Liver (tissue), 9 donors: Measurements from ENCODE around the gene SLC38A10. TPM values are rescaled to one million over a fixed set of nuclear protein-coding genes. Genes with fewer than 3 reads are reported as not detected.

Source experiments
- DNase-seq: peaks from one replicate; pipeline ENCODE4 v3.0.0-alpha.2; 2017; ENCODE audit warnings: low spot score
- H3K27ac ChIP-seq, 2 donors: one replicate each; pipeline ENCODE4 v1.7.0; 2013; ENCODE audit warnings: inconsistent platforms in 2 of 2, low read length in 2 of 2, control low read depth in 1 of 2, low read depth in 1 of 2, mild to moderate bottlenecking in 1 of 2
- H3K27me3 ChIP-seq, 4 donors: one replicate each; pipeline versions ENCODE4 v1.6.1 to v1.7.0; 2013; ENCODE audit warnings: low read length in 3 of 4, inconsistent platforms in 1 of 4, mild to moderate bottlenecking in 1 of 4, moderate library complexity in 1 of 4; ENCODE audit not compliant: control insufficient read depth in 4 of 4, insufficient read depth in 4 of 4
- H3K36me3 ChIP-seq, 4 donors: one replicate each; pipeline versions ENCODE4 v1.6.1 to v1.7.0; 2013; ENCODE audit warnings: low read length in 3 of 4, mild to moderate bottlenecking in 3 of 4, low read depth in 1 of 4, moderate library complexity in 1 of 4; ENCODE audit not compliant: control insufficient read depth in 4 of 4, insufficient read depth in 3 of 4
- H3K4me1 ChIP-seq, 4 donors: one replicate each; pipeline versions ENCODE4 v1.6.1 to v1.7.0; 2013; ENCODE audit warnings: low read length in 3 of 4, mild to moderate bottlenecking in 3 of 4, moderate library complexity in 1 of 4; ENCODE audit not compliant: control insufficient read depth in 4 of 4, insufficient read depth in 4 of 4
- H3K4me3 ChIP-seq, 3 donors: one replicate each; pipeline versions ENCODE4 v1.6.1 to v1.7.0; 2013; ENCODE audit warnings: low read length in 3 of 3, control low read depth in 1 of 3, low read depth in 1 of 3, mild to moderate bottlenecking in 1 of 3
- H3K9ac ChIP-seq, 2 donors: one replicate each; pipeline ENCODE4 v1.7.0; 2013; ENCODE audit warnings: low read length in 2 of 2, mild to moderate bottlenecking in 2 of 2, moderate library complexity in 2 of 2, control low read depth in 1 of 2, low read depth in 1 of 2
- H3K9me3 ChIP-seq, 4 donors: one replicate each; pipeline versions ENCODE4 v1.6.1 to v1.7.0; 2013; ENCODE audit warnings: low read length in 3 of 4; ENCODE audit not compliant: control insufficient read depth in 4 of 4
- EGR1 ChIP-seq, 2 donors: IDR thresholded peaks; 2 replicates each; pipeline ENCODE4 v1.6.1; 2016 to 2018; ENCODE audit warnings: antibody characterized with exemption in 2 of 2, low read depth in 2 of 2
- FOXA1 ChIP-seq: IDR thresholded peaks from 2 replicates; pipeline ENCODE4 v1.6.1; 2016; ENCODE audit warnings: antibody characterized with exemption
- FOXA2 ChIP-seq: IDR thresholded peaks from 2 replicates; pipeline ENCODE4 v1.6.1; 2016; ENCODE audit warnings: antibody characterized with exemption
- GABPA ChIP-seq, 2 donors: IDR thresholded peaks in 1 of 2; conservative IDR thresholded peaks in 1 of 2; 2 replicates each; pipeline ENCODE4 v1.6.1; 2016; ENCODE audit warnings: antibody characterized with exemption in 2 of 2, mild to moderate bottlenecking in 1 of 2, moderate library complexity in 1 of 2
- HNF4A ChIP-seq, 2 donors: conservative IDR thresholded peaks; 2 replicates each; pipeline ENCODE4 v1.6.1; 2016; ENCODE audit warnings: antibody characterized with exemption in 2 of 2, mild to moderate bottlenecking in 2 of 2
- JUND ChIP-seq, 2 donors: IDR thresholded peaks; 2 replicates each; pipeline ENCODE4 v1.6.1; 2016; ENCODE audit warnings: antibody characterized with exemption in 2 of 2
- NR2F2 ChIP-seq: IDR thresholded peaks from 2 replicates; pipeline ENCODE4 v1.6.1; 2016; ENCODE audit warnings: antibody characterized with exemption
- RAD21 ChIP-seq, 2 donors: IDR thresholded peaks; 2 replicates each; pipeline ENCODE4 v1.6.1; 2016; ENCODE audit warnings: antibody characterized with exemption in 2 of 2, mild to moderate bottlenecking in 2 of 2
- RXRA ChIP-seq, 2 donors: IDR thresholded peaks; 2 replicates each; pipeline ENCODE4 v1.6.1; 2017 to 2018; ENCODE audit warnings: antibody characterized with exemption in 2 of 2, mild to moderate bottlenecking in 1 of 2
- SP1 ChIP-seq: IDR thresholded peaks from 2 replicates; pipeline ENCODE4 v1.6.1; 2018; ENCODE audit warnings: antibody characterized with exemption, mild to moderate bottlenecking
- TAF1 ChIP-seq: conservative IDR thresholded peaks from 2 replicates; pipeline ENCODE4 v1.6.1; 2016; ENCODE audit warnings: antibody characterized with exemption, mild to moderate bottlenecking
- YY1 ChIP-seq: IDR thresholded peaks from 2 replicates; pipeline ENCODE4 v1.6.1; 2016; ENCODE audit warnings: antibody characterized with exemption, mild to moderate bottlenecking
- WGBS: extraction: QIAGEN DNeasy Blood & Tissue Kit; methylation state at CpG from one replicate; pipeline ENCODE4 v1.1.7; 2013; 5-methylcytosine and 5-hydroxymethylcytosine counted together
- polyA plus RNA-seq, 2 donors: library from polyadenylated mRNA; stranded (reverse) in 1 of 2; unstranded in 1 of 2; fragments of 200-250 nt in 1 of 2; fragments of >200 nt in 1 of 2; fragmentation: Nextera tagmentation in 1 of 2; extraction: Ambion mirVana in 1 of 2; gene quantifications; one replicate each; pipeline versions ENCODE4 v1.2.1 to v1.2.3, GENCODE V29; 2013 to 2015
- total RNA-seq, 2 donors: library from RNA; depleted of rRNA; stranded (reverse); fragments of >200 nt; gene quantifications; one replicate each; pipeline ENCODE4 v1.2.3, GENCODE V29; 2014
- TF ChIP-seq, protein P1 (sequence below): IDR thresholded peaks from 2 replicates; pipeline ENCODE4 v1.6.1; 2016; ENCODE audit warnings: antibody characterized with exemption
- TF ChIP-seq, protein P2 (sequence below): IDR thresholded peaks from 2 replicates; pipeline ENCODE4 v1.6.1; 2016; ENCODE audit warnings: antibody characterized with exemption, mild to moderate bottlenecking
- TF ChIP-seq, protein P3 (sequence below): IDR thresholded peaks from 2 replicates; pipeline ENCODE4 v1.6.1; 2016; ENCODE audit warnings: antibody characterized with exemption
- TF ChIP-seq, protein P4 (sequence below): fragments of 150-350 bp; IDR thresholded peaks from 2 replicates; pipeline ENCODE4 v1.5.1; 2017; ENCODE audit warnings: improper control_type of control experiment, low read depth, low read length; ENCODE audit not compliant: missing input control
- TF ChIP-seq, protein P5 (sequence below): IDR thresholded peaks from 2 replicates; pipeline ENCODE4 v1.6.1; 2016; ENCODE audit warnings: antibody characterized with exemption
- donor health status: healthy.
- donor health status: healthy.
- donor health status: healthy.
- donor health status: healthy.
- donor health status: healthy.

The SLC38A10 gene
- total and polyA plus RNA-seq, 4 donors = 29.3 to 117 (median 54.7) TPM

DNA sequence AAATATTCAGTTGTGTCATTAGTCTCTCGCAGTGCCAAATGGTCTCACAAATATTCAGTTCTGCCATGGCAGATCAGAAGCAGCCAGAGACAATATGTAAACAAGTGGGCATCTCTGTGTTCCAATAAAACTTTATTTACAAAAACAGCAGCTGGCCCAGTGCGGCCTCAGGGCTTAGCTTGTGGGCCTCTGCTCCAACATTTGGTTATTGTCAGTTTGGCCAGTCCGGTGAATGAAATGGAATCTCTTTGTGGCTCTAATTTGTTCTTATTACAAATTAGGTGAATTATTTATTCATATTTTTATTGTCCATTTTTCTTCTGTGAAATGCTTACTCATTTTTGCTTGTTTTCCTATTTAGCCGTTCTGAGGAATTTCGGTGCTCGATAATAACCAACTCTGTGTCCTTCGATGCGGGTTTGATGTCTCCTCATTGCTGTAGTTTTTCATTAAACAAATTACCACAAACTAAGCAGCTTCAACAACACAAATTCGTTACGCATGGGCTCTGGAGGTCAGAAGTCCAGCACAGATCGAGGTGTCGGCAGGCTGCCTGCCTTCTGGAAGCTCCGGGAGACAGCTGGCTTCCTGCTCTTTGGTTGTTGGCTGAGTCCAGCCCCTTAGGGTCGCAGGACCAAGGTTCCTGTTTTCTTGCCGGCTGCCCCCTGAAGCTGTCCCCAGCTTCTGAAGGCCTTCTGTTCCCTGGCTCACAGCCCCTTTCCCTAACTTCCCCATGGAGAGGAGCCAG lies 4.1 kb upstream of the SLC38A10 start:
- peak overlapping the region; percentile 64 to 80 for H3K27ac ChIP-seq
- H3K9ac ChIP-seq = peak overlapping the region; percentile 24 to 49
- DNase-seq = no peak
- no peaks in the 10 kb centered on the region for H3K27me3 ChIP-seq
- H3K9me3 ChIP-seq = no peaks in the 10 kb centered on the region
- WGBS = 43% methylated on average over 15 of the region's 15 CpGs
- H3K4me1 ChIP-seq = peaks cover 6 to 39% (median 14%) of the 10 kb centered on the region in 4 donors
- H3K4me3 ChIP-seq = no peak overlapping the region
- no peaks in the 10 kb centered on the region for H3K36me3 ChIP-seq
- peak; percentile 87 for TF ChIP-seq YY1
- peak; percentile 37 to 56 for TF ChIP-seq RXRA (IDR thresholded peaks at IDR 0.05)
- peak; percentile 87 for TF ChIP-seq SP1
- TF ChIP-seq, protein P1, sequence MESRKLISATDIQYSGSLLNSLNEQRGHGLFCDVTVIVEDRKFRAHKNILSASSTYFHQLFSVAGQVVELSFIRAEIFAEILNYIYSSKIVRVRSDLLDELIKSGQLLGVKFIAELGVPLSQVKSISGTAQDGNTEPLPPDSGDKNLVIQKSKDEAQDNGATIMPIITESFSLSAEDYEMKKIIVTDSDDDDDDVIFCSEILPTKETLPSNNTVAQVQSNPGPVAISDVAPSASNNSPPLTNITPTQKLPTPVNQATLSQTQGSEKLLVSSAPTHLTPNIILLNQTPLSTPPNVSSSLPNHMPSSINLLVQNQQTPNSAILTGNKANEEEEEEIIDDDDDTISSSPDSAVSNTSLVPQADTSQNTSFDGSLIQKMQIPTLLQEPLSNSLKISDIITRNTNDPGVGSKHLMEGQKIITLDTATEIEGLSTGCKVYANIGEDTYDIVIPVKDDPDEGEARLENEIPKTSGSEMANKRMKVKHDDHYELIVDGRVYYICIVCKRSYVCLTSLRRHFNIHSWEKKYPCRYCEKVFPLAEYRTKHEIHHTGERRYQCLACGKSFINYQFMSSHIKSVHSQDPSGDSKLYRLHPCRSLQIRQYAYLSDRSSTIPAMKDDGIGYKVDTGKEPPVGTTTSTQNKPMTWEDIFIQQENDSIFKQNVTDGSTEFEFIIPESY = no peak
- peak in 1 of 2 donors; percentile 29 for TF ChIP-seq RAD21 (IDR thresholded peaks at IDR 0.05)
- TF ChIP-seq, protein P2, sequence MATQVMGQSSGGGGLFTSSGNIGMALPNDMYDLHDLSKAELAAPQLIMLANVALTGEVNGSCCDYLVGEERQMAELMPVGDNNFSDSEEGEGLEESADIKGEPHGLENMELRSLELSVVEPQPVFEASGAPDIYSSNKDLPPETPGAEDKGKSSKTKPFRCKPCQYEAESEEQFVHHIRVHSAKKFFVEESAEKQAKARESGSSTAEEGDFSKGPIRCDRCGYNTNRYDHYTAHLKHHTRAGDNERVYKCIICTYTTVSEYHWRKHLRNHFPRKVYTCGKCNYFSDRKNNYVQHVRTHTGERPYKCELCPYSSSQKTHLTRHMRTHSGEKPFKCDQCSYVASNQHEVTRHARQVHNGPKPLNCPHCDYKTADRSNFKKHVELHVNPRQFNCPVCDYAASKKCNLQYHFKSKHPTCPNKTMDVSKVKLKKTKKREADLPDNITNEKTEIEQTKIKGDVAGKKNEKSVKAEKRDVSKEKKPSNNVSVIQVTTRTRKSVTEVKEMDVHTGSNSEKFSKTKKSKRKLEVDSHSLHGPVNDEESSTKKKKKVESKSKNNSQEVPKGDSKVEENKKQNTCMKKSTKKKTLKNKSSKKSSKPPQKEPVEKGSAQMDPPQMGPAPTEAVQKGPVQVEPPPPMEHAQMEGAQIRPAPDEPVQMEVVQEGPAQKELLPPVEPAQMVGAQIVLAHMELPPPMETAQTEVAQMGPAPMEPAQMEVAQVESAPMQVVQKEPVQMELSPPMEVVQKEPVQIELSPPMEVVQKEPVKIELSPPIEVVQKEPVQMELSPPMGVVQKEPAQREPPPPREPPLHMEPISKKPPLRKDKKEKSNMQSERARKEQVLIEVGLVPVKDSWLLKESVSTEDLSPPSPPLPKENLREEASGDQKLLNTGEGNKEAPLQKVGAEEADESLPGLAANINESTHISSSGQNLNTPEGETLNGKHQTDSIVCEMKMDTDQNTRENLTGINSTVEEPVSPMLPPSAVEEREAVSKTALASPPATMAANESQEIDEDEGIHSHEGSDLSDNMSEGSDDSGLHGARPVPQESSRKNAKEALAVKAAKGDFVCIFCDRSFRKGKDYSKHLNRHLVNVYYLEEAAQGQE = peak; percentile 85
- TF ChIP-seq HNF4A (conservative IDR thresholded peaks at IDR 0.05) = peak; percentile 83 to 90
- TF ChIP-seq FOXA1 = no peak
- TF ChIP-seq JUND (IDR thresholded peaks at IDR 0.05) = no peak
- TF ChIP-seq GABPA (IDR thresholded peaks at IDR 0.05 in 1 of 2, conservative IDR thresholded peaks at IDR 0.05 in 1 of 2) = no peak
- TF ChIP-seq NR2F2 = no peak
- TF ChIP-seq, protein P3, sequence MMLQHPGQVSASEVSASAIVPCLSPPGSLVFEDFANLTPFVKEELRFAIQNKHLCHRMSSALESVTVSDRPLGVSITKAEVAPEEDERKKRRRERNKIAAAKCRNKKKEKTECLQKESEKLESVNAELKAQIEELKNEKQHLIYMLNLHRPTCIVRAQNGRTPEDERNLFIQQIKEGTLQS = no peak
- TF ChIP-seq, protein P4, sequence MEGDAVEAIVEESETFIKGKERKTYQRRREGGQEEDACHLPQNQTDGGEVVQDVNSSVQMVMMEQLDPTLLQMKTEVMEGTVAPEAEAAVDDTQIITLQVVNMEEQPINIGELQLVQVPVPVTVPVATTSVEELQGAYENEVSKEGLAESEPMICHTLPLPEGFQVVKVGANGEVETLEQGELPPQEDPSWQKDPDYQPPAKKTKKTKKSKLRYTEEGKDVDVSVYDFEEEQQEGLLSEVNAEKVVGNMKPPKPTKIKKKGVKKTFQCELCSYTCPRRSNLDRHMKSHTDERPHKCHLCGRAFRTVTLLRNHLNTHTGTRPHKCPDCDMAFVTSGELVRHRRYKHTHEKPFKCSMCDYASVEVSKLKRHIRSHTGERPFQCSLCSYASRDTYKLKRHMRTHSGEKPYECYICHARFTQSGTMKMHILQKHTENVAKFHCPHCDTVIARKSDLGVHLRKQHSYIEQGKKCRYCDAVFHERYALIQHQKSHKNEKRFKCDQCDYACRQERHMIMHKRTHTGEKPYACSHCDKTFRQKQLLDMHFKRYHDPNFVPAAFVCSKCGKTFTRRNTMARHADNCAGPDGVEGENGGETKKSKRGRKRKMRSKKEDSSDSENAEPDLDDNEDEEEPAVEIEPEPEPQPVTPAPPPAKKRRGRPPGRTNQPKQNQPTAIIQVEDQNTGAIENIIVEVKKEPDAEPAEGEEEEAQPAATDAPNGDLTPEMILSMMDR = no peak
- TF ChIP-seq, protein P5, sequence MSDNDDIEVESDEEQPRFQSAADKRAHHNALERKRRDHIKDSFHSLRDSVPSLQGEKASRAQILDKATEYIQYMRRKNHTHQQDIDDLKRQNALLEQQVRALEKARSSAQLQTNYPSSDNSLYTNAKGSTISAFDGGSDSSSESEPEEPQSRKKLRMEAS = peak; percentile 92
- TF ChIP-seq FOXA2 = peak; percentile 4
- TF ChIP-seq EGR1 (IDR thresholded peaks at IDR 0.05; ENCODE audit: low read depth in 2 of 2) = no peak
- no peak for TF ChIP-seq TAF1
